ENCODE results near the gene SFN.

Gene SFN

GRCh38 chr1:26909951-26910342 lies 47.0 kb downstream of the SFN start:
- no peak overlapping the region for H3K27ac Mint-ChIP-seq
- no peaks in the 10 kb centered on the region for H3K4me1 Mint-ChIP-seq (ENCODE audit: low read depth)
- no peak overlapping the region for H3K4me3 Mint-ChIP-seq
- H3K9me3 Mint-ChIP-seq = no peaks in the 10 kb centered on the region
- no peaks in the 10 kb centered on the region for H3K36me3 Mint-ChIP-seq (ENCODE audit: low read depth)
- peaks cover 3% of the 10 kb centered on the region for H3K27me3 Mint-ChIP-seq (ENCODE audit: low read depth)

GRCh38 chr1:26910343-26911160 lies 47.6 kb downstream of the SFN start:
- no peaks in the 10 kb centered on the region for H3K9me3 Mint-ChIP-seq
- peaks cover 3% of the 10 kb centered on the region for H3K27me3 Mint-ChIP-seq (ENCODE audit: low read depth)
- no peak overlapping the region for H3K27ac Mint-ChIP-seq
- no peaks in the 10 kb centered on the region for H3K4me1 Mint-ChIP-seq (ENCODE audit: low read depth)
- H3K36me3 Mint-ChIP-seq (ENCODE audit: low read depth) = no peaks in the 10 kb centered on the region
- H3K4me3 Mint-ChIP-seq = no peak overlapping the region

GRCh38 chr1:26911399-26912146 lies 48.6 kb downstream of the SFN start:
- peaks cover 3% of the 10 kb centered on the region for H3K27me3 Mint-ChIP-seq (ENCODE audit: low read depth)
- no peaks in the 10 kb centered on the region for H3K36me3 Mint-ChIP-seq (ENCODE audit: low read depth)
- H3K4me1 Mint-ChIP-seq (ENCODE audit: low read depth) = no peaks in the 10 kb centered on the region
- no peak overlapping the region for H3K27ac Mint-ChIP-seq
- no peaks in the 10 kb centered on the region for H3K9me3 Mint-ChIP-seq
- H3K4me3 Mint-ChIP-seq = no peak overlapping the region

GRCh38 chr1:26912147-26912490 lies 49.2 kb downstream of the SFN start:
- H3K9me3 Mint-ChIP-seq = no peaks in the 10 kb centered on the region
- H3K4me3 Mint-ChIP-seq = no peak overlapping the region
- H3K27me3 Mint-ChIP-seq (ENCODE audit: low read depth) = peaks cover 3% of the 10 kb centered on the region
- no peaks in the 10 kb centered on the region for H3K36me3 Mint-ChIP-seq (ENCODE audit: low read depth)
- H3K4me1 Mint-ChIP-seq (ENCODE audit: low read depth) = no peaks in the 10 kb centered on the region
- no peak overlapping the region for H3K27ac Mint-ChIP-seq

GRCh38 chr1:26913389-26913753 lies 50.4 kb downstream of the SFN start:
- H3K9me3 Mint-ChIP-seq = no peaks in the 10 kb centered on the region

More at GRCh38 chr1:26913389-26913753, 50.4 kb downstream of the SFN start:
- Mint-ChIP-seq H3K27me3 (ENCODE audit: low read depth) (no peaks in the 10 kb centered on the region), H3K36me3 (ENCODE audit: low read depth) (no peaks in the 10 kb centered on the region), H3K4me1 (ENCODE audit: low read depth) (no peaks in the 10 kb centered on the region), H3K27ac (no peak overlapping the region), H3K4me3 (no peak overlapping the region)

All from T-helper 1 cell treated with Interleukin-12 subunit alpha and Interleukin-12 subunit beta and Interleukin-4 antibody, amounts not matched to agents 30 μg/mL and 1 μg/mL, for 36 hours (primary cell).